IPS-15b (cell line): Measurements from ENCODE around the gene DNPH1.
A peak's percentile ranks its signal among the peaks of the same experiment; 100 is the strongest.

Source experiments
- H3K27me3 ChIP-seq: one replicate; pipeline ENCODE4 v1.6.1; 2013; ENCODE audit warnings: low read length; ENCODE audit not compliant: control insufficient read depth, insufficient read depth
- H3K36me3 ChIP-seq: one replicate; pipeline ENCODE4 v1.6.1; 2013; ENCODE audit warnings: low read length; ENCODE audit not compliant: control insufficient read depth, insufficient read depth
- H3K4me1 ChIP-seq: one replicate; pipeline ENCODE4 v1.6.1; 2013; ENCODE audit warnings: mild to moderate bottlenecking, low read length; ENCODE audit not compliant: control insufficient read depth, insufficient read depth
- H3K4me3 ChIP-seq: one replicate; pipeline ENCODE4 v1.5.1; 2013; ENCODE audit warnings: low read depth, low read length
- H3K9ac ChIP-seq: one replicate; pipeline ENCODE4 v1.6.1; 2013; ENCODE audit warnings: low read depth, mild to moderate bottlenecking, low read length
- H3K9me3 ChIP-seq: one replicate; pipeline ENCODE4 v1.6.1; 2013; ENCODE audit warnings: mild to moderate bottlenecking, low read length; ENCODE audit not compliant: control insufficient read depth, insufficient read depth

DNPH1 gene

DNA sequence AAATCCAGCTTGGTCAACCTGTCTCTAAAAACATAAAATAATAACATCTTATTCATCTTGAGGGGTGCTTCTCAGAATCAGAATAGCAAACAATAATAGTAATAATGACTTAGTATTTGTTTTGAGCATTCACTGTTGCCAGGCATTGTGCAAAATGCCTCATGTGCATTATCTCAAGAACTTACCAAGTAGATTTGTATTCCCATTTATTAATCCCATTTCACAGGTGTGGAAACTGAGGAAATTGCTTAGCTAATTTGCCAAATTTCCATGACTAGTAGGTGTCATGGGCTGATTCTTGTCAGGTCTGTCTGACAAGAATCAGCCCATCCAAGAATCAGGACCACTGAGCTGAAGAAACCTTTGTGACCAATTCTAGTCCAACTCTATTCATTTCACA is 19.5 kb upstream of the DNPH1 start:
- Histone ChIP-seq H3K9me3 (no peaks in the 10 kb centered on the region), H3K27me3 (peaks cover 43% of the 10 kb centered on the region), H3K36me3 (no peaks in the 10 kb centered on the region), H3K4me1 (peaks cover 9% of the 10 kb centered on the region), H3K4me3 (no peak overlapping the region), H3K9ac (no peak overlapping the region)

DNA sequence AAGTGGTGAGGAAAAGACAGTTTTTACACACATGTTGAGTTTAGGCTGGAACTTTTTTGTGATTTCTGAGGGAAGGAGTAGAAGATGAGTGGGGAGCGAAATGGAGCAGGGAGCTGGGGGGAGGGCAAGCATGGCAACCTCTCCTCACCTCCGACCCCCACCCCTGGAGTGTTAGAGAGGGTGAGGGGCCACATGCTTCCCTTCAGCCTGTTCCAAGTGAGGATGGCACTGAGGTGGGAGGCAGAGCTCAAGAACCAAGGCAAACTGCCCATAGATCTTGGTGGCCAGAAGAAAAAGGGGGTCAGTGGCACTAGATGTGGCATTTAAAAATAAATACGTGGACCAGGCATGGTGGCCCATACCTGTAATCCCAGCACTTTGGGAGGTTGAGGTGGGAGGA is 18.8 kb upstream of the DNPH1 start:
- Histone ChIP-seq H3K4me1 (peaks cover 9% of the 10 kb centered on the region), H3K27me3 (peaks cover 46% of the 10 kb centered on the region), H3K9me3 (no peaks in the 10 kb centered on the region), H3K4me3 (peak overlapping the region; percentile 87), H3K9ac (no peak overlapping the region), H3K36me3 (no peaks in the 10 kb centered on the region)

DNA sequence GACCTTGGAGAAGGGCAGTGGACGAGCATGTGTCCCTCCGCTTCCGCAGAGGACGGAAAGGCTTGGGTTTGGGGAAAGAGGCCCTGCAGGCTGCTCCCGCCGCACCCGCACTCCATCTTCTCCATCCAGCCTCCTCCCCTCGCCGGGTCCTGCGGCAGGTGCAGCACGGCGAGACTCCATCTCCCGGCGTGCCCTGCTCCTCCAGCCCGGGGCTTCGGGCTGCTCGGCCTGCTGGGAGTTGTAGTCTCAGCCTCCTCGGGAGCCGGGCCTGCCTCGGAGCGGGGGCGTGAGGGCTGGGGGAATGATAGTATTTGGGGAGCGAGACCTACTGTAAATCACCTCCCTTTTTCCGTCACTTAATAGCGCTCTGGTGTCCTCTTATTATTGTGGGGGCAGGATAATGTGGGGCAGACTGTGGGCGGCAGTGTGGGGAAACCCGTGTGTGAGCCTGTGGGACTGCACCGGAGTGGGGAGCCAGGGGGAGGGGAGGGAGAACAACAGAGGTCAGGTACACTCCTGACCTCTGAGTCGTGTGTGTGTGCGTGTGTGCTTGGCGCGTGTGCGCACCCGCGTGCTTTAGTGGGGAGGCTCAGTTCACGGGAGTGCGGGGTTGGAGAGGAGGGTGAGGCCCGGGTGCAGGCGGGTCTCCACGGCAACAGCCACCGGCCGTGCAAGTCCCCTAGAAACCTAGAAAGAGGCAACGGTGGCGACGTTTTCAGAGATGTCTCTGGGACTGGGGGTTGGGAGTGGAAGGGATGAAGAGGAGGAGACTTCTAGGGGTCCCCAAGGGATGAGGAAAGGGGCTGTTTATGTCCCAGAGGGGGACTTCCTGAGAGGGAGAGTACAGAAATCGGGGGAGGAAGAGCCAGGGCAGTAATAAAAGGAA is 18.1 kb upstream of the DNPH1 start:
- Histone ChIP-seq H3K9ac (peak overlapping the region; percentile 41), H3K4me3 (peak overlapping the region; percentile 87)

GRCh38 chr6:43246301-43247113 is 17.2 kb upstream of the DNPH1 start:
- Histone ChIP-seq H3K36me3 (no peaks in the 10 kb centered on the region), H3K9me3 (no peaks in the 10 kb centered on the region), H3K9ac (peak overlapping the region; percentile 41), H3K4me3 (peak overlapping the region; percentile 87), H3K4me1 (peaks cover 9% of the 10 kb centered on the region), H3K27me3 (peaks cover 62% of the 10 kb centered on the region)

More for the DNA sequence above, 18.1 kb upstream of the DNPH1 start:
- no peaks in the 10 kb centered on the region for H3K36me3 ChIP-seq
- H3K9me3 ChIP-seq = no peaks in the 10 kb centered on the region
- H3K4me1 ChIP-seq = peaks cover 9% of the 10 kb centered on the region
- H3K27me3 ChIP-seq = peaks cover 53% of the 10 kb centered on the region

- Histone ChIP-seq H3K9ac (no peak overlapping the region), H3K27me3 (peaks cover 67% of the 10 kb centered on the region), H3K36me3 (no peaks in the 10 kb centered on the region), H3K4me3 (peak overlapping the region; percentile 52), H3K9me3 (no peaks in the 10 kb centered on the region), H3K4me1 (peaks cover 5% of the 10 kb centered on the region)
These were observed 14.5 kb upstream of the DNPH1 start for GRCh38 chr6:43243664-43244321.

GRCh38 chr6:43242908-43243663 is 13.8 kb upstream of the DNPH1 start, which contains the start of gene TTBK1:
Gene TTBK1 (plus strand): TSS chr6:43243481. CDS start chr6:43246661, 3,180 bp downstream.
- Histone ChIP-seq H3K27me3 (peaks cover 63% of the 10 kb centered on the region), H3K4me1 (peaks cover 4% of the 10 kb centered on the region), H3K9ac (no peak within 1 kb of the TSS), H3K36me3 (no peaks in the 10 kb centered on the region), H3K4me3 (peak within 1 kb of the TSS; percentile 52), H3K9me3 (no peaks in the 10 kb centered on the region)

DNA sequence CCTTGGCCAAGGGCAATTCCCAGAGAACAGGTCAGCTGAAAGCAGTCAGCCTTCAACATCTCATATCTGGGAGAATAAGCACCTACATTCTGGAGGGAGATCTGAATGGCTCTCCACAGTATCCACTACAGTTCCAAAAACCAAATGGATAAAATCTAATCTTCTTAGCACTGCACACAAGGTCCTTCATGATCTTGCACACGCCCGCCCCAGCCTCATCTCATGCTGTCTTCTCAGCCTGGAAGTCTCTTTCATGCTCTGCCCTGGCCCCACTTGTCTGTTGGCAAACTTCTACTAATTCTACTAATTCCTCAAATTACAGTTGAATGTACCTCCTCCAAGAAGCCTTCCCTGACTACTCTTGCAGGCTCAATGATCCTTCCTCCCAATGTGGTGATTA is 12.2 kb upstream of the DNPH1 start:
- Histone ChIP-seq H3K36me3 (no peaks in the 10 kb centered on the region), H3K9ac (no peak overlapping the region), H3K4me3 (no peak overlapping the region), H3K9me3 (no peaks in the 10 kb centered on the region), H3K27me3 (peaks cover 66% of the 10 kb centered on the region), H3K4me1 (peaks cover 4% of the 10 kb centered on the region)

- Histone ChIP-seq H3K9ac (no peak overlapping the region), H3K4me1 (no peaks in the 10 kb centered on the region), H3K4me3 (no peak overlapping the region), H3K9me3 (no peaks in the 10 kb centered on the region), H3K36me3 (no peaks in the 10 kb centered on the region), H3K27me3 (peaks cover 63% of the 10 kb centered on the region)
These were observed 11.7 kb upstream of the DNPH1 start for GRCh38 chr6:43240950-43241349.

DNA sequence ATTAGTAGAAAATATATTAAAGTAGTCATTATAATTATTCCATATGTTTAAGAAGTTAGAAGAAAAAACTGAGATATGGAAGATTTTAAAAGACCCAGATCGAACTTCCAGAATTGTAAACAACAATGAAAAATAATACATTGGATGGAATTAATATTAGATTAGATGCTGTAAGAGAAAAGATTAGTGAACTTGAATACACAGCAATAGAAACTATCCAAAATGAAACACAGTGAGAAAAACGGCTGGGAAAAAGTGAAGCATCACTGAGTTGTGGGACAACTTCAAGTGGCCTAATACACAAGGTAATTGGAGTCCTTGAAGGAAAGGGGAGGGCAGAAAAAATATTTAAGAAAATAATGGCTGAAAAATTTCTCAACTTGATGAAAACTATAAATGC is 9.8 kb upstream of the DNPH1 start:
- peaks cover 44% of the 10 kb centered on the region for H3K27me3 ChIP-seq
- H3K36me3 ChIP-seq = no peaks in the 10 kb centered on the region
- H3K4me1 ChIP-seq = no peaks in the 10 kb centered on the region
- H3K9ac ChIP-seq = no peak overlapping the region
- no peak overlapping the region for H3K4me3 ChIP-seq
- H3K9me3 ChIP-seq = no peaks in the 10 kb centered on the region

DNA sequence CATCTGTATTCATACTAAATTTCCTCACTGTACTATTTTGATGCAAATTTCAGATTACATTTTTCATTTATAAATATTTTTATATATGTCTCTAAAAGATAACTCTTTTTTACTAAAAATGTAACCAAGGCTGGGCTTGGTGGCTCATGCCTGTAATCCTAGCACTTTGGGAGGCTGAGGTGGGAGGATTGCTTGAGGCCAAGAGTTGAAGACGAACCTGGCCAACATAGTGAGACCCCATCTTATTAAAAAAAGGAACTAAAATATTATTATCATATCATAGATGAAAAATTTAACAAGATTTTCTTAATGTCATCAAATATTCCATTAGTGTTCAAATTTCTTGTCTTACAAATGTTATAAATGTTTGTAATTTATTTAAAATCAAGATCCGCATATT is 6.6 kb upstream of the DNPH1 start:
- Histone ChIP-seq H3K9me3 (no peaks in the 10 kb centered on the region), H3K27me3 (peaks cover 26% of the 10 kb centered on the region), H3K4me1 (no peaks in the 10 kb centered on the region), H3K36me3 (no peaks in the 10 kb centered on the region), H3K9ac (no peak overlapping the region), H3K4me3 (no peak overlapping the region)
